Parathyroid adenoma (tissue), 2 donors: ENCODE results near the gene XPO1.

Experiments
- H2AFZ ChIP-seq: fragments of 300-600 bp; sonication (generic); one replicate; pipeline ENCODE4 v1.7.0; 2017; ENCODE audit warnings: antibody characterized with exemption, mild to moderate bottlenecking
- H3K27ac ChIP-seq: fragments of 300-600 bp; sonication (generic); one replicate; pipeline ENCODE4 v1.7.0; 2017
- H3K27me3 ChIP-seq: fragments of 300-600 bp; sonication (generic); one replicate; pipeline ENCODE4 v1.7.0; 2017; ENCODE audit warnings: low read length; ENCODE audit not compliant: control insufficient read depth, insufficient read depth
- H3K36me3 ChIP-seq: fragments of 300-600 bp; sonication (generic); one replicate; pipeline ENCODE4 v1.7.0; 2017; ENCODE audit warnings: low read length; ENCODE audit not compliant: control insufficient read depth, insufficient read depth
- H3K4me1 ChIP-seq: fragments of 300-600 bp; sonication (generic); one replicate; pipeline ENCODE4 v1.7.0; 2017; ENCODE audit warnings: control low read depth
- H3K4me2 ChIP-seq: fragments of 300-600 bp; sonication (generic); one replicate; pipeline ENCODE4 v1.7.0; 2017; ENCODE audit warnings: low read length
- H3K4me3 ChIP-seq: fragments of 300-600 bp; sonication (generic); one replicate; pipeline ENCODE4 v1.7.0; 2017; ENCODE audit warnings: low read depth, low read length
- H3K79me2 ChIP-seq: fragments of 300-600 bp; sonication (generic); one replicate; pipeline ENCODE4 v1.7.0; 2017; ENCODE audit warnings: control low read depth
- H3K9ac ChIP-seq: fragments of 300-600 bp; sonication (generic); one replicate; pipeline ENCODE4 v1.7.0; 2017; ENCODE audit warnings: mild to moderate bottlenecking
- H3K9me3 ChIP-seq: fragments of 300-600 bp; sonication (generic); one replicate; pipeline ENCODE4 v1.7.0; 2017; ENCODE audit warnings: low read length; ENCODE audit not compliant: control insufficient read depth
- TF ChIP-seq, protein P1 (sequence below): fragments of 300-600 bp; sonication (generic); IDR thresholded peaks from one replicate; pipeline ENCODE4 v1.7.0; 2017; ENCODE audit warnings: antibody characterized with exemption, mild to moderate bottlenecking
- donor health status: primary hyperparathyroidism.

XPO1 gene

DNA sequence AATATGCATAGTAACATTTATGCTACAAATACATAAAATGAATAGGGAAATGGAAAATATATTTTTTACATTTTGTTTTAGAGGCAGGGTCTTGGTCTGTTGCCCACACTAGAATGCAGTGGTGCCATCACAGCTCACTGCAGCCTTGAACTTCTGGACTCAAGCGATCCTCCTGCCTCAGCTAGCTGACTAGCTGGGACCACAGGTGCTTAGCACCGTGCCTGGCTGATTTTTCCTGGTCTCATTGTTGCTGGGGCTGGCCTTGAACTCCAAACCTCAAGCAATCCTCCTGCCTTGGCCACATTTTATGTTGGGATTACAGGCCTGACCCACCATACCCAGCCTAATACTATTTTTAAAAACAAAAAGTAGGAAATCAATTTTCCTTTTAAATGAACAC is 33.2 kb downstream of the XPO1 start:
- no peaks in the 10 kb centered on the region for H3K4me1 ChIP-seq
- H3K79me2 ChIP-seq, result peaks cover 33% of the 10 kb centered on the region
- no peaks in the 10 kb centered on the region for H3K36me3 ChIP-seq
- no peak overlapping the region for H3K27ac ChIP-seq
- H3K27me3 ChIP-seq, result no peaks in the 10 kb centered on the region
- no peak overlapping the region for H2AFZ ChIP-seq
- H3K9me3 ChIP-seq, result no peaks in the 10 kb centered on the region
- TF ChIP-seq, protein P1, sequence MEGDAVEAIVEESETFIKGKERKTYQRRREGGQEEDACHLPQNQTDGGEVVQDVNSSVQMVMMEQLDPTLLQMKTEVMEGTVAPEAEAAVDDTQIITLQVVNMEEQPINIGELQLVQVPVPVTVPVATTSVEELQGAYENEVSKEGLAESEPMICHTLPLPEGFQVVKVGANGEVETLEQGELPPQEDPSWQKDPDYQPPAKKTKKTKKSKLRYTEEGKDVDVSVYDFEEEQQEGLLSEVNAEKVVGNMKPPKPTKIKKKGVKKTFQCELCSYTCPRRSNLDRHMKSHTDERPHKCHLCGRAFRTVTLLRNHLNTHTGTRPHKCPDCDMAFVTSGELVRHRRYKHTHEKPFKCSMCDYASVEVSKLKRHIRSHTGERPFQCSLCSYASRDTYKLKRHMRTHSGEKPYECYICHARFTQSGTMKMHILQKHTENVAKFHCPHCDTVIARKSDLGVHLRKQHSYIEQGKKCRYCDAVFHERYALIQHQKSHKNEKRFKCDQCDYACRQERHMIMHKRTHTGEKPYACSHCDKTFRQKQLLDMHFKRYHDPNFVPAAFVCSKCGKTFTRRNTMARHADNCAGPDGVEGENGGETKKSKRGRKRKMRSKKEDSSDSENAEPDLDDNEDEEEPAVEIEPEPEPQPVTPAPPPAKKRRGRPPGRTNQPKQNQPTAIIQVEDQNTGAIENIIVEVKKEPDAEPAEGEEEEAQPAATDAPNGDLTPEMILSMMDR, result no peak
- H3K9ac ChIP-seq, result no peak overlapping the region
- no peak overlapping the region for H3K4me2 ChIP-seq
- no peak overlapping the region for H3K4me3 ChIP-seq

DNA sequence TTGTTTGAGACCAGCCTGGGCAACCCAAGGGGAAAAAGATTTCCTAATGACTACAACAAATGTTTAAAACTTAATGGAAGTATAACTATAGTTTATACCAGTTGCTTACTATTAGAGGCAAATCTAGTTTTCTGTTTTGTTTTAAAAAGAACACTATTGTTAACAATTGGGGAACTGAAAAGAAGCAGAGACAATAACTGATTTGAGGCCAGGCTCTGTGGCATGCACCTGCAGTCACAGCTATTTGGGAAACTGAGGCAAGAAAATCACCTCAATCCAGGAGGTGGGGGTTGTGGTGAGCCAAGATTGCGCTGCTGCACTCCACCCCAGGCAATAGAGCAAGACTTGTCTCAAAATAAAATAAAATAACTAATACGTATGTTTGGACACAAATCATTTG is 39.1 kb downstream of the XPO1 start:
- no peaks in the 10 kb centered on the region for H3K36me3 ChIP-seq
- H3K79me2 ChIP-seq, result peaks cover 12% of the 10 kb centered on the region
- H3K4me3 ChIP-seq, result no peak overlapping the region
- H3K27me3 ChIP-seq, result no peaks in the 10 kb centered on the region
- H3K27ac ChIP-seq, result no peak overlapping the region
- no peaks in the 10 kb centered on the region for H3K4me1 ChIP-seq
- no peak overlapping the region for H3K4me2 ChIP-seq
- TF ChIP-seq, protein P1, result no peak
- no peak overlapping the region for H2AFZ ChIP-seq
- no peak overlapping the region for H3K9ac ChIP-seq
- no peaks in the 10 kb centered on the region for H3K9me3 ChIP-seq

DNA sequence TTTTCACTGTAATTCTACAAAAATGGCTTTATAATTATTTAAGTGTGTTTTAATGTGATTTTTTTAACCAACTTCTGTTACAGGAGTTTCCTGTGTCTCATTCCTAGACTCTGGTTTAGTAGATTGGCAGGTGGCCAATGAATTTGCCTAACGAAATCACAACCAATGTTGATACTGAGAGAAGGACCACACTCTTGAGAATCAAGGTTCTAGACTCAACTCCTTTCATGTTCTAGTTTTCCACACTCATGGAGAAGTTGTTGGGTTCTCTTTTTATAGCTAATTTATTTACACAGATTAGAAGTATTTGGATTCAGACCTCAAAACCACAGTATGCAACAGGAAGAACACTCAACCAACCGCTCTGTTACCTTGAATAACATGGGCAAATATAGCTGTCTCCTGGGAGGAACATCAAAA is 44.6 kb downstream of the XPO1 start:
- no peak overlapping the region for H3K27ac ChIP-seq
- no peak overlapping the region for H3K9ac ChIP-seq
- no peaks in the 10 kb centered on the region for H3K4me1 ChIP-seq
- no peak overlapping the region for H2AFZ ChIP-seq
- no peaks in the 10 kb centered on the region for H3K27me3 ChIP-seq
- no peak overlapping the region for H3K4me2 ChIP-seq
- H3K79me2 ChIP-seq, result peaks cover 8% of the 10 kb centered on the region
- no peak overlapping the region for H3K4me3 ChIP-seq
- no peaks in the 10 kb centered on the region for H3K36me3 ChIP-seq
- H3K9me3 ChIP-seq, result no peaks in the 10 kb centered on the region
- TF ChIP-seq, protein P1, result no peak

DNA sequence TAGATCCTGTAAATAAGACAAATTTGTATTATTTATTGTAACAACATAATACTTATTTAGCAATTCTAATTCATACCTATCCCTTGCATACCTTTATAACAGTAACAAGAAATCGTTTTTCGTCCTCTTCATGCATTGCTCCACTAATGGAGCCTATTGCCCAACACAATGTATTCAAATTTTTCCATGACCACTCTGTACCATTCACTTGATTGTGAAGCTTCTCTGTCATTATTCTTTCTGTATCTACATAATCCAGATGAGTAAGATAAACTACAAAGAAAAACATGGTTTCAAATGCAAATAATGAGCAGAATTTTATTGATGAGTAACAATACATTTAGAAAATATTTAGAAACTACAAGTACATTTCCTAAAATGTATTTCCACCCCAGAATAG is 45.7 kb downstream of the XPO1 start:
- H3K27ac ChIP-seq, result no peak overlapping the region
- no peak overlapping the region for H3K4me3 ChIP-seq
- no peaks in the 10 kb centered on the region for H3K9me3 ChIP-seq
- H3K27me3 ChIP-seq, result no peaks in the 10 kb centered on the region
- TF ChIP-seq, protein P1, result no peak
- peaks cover 7% of the 10 kb centered on the region for H3K79me2 ChIP-seq
- H3K4me2 ChIP-seq, result no peak overlapping the region
- H3K4me1 ChIP-seq, result no peaks in the 10 kb centered on the region
- no peak overlapping the region for H2AFZ ChIP-seq
- H3K9ac ChIP-seq, result no peak overlapping the region
- no peaks in the 10 kb centered on the region for H3K36me3 ChIP-seq

DNA sequence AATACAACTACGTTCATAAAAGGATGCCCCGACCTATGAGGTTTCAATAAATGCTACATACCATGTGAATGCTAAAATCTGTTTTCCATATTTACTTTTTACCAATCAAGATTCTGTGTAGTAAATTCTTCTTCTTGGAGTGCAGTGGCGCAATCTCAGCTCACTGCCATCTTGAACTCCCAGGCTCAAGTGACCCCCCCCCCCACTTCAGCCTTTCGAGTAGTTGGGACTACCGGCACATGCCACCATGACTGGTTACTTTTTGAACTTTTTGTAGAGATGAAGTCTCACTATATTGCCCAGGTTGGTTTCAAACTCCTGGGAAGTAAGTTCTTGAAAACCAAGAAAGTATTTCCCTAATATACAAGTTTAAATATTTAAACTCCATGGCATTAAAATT is 52.9 kb downstream of the XPO1 start:
- H3K4me2 ChIP-seq, result no peak overlapping the region
- H3K9me3 ChIP-seq, result no peaks in the 10 kb centered on the region
- TF ChIP-seq, protein P1, result no peak
- no peak overlapping the region for H3K9ac ChIP-seq
- no peak overlapping the region for H3K4me3 ChIP-seq
- H3K79me2 ChIP-seq, result peaks cover 3% of the 10 kb centered on the region
- H3K27me3 ChIP-seq, result no peaks in the 10 kb centered on the region
- no peaks in the 10 kb centered on the region for H3K4me1 ChIP-seq
- no peak overlapping the region for H3K27ac ChIP-seq
- H3K36me3 ChIP-seq, result no peaks in the 10 kb centered on the region
- no peak overlapping the region for H2AFZ ChIP-seq
